MM.1S (cell line): ENCODE data around the gene KRTAP12-4.
"Not testable (repeated sequence)": the region's sequence is repeated elsewhere in the genome, so short reads cannot be mapped to it uniquely, and the experiment has no call there.

Source experiments
- DNase-seq: peaks from one replicate; pipeline ENCODE4 v3.0.0-alpha.2; 2015
- H2AFZ ChIP-seq: fragments of 300-600 bp; sonication (generic); 2 replicates; pipeline ENCODE4 v1.6.0; 2016; ENCODE audit warnings: antibody characterized with exemption, low read length
- H3F3A ChIP-seq: fragments of 300-600 bp; sonication (generic); 2 replicates; pipeline ENCODE4 v1.6.1; 2016; ENCODE audit warnings: mild to moderate bottlenecking, antibody characterized with exemption, low read length, moderate library complexity, mixed read lengths; ENCODE audit not compliant: insufficient read depth
- H3K27ac ChIP-seq: fragments of 300-600 bp; sonication (generic); 2 replicates; pipeline ENCODE4 v1.5.1; 2016; ENCODE audit warnings: mild to moderate bottlenecking, low read length
- H3K27me3 ChIP-seq: fragments of 300-600 bp; sonication (generic); replicated peaks from 2 replicates; pipeline ENCODE4 v1.6.0; 2016; ENCODE audit warnings: low read length; ENCODE audit not compliant: insufficient read depth
- H3K36me3 ChIP-seq: fragments of 300-600 bp; sonication (generic); replicated peaks from 2 replicates; pipeline ENCODE4 v1.6.1; 2016; ENCODE audit warnings: mild to moderate bottlenecking, low read length, mixed read lengths; ENCODE audit not compliant: insufficient read depth
- H3K4me1 ChIP-seq: fragments of 300-600 bp; sonication (generic); 2 replicates; pipeline ENCODE4 v1.6.1; 2016; ENCODE audit warnings: low read length, mixed read lengths
- H3K4me2 ChIP-seq: fragments of 300-600 bp; sonication (generic); 2 replicates; pipeline ENCODE4 v1.6.0; 2016; ENCODE audit warnings: low read depth, low read length
- H3K4me3 ChIP-seq: fragments of 300-600 bp; sonication (generic); 2 replicates; pipeline ENCODE4 v1.5.1; 2016; ENCODE audit warnings: low read length, mixed read lengths
- H3K79me2 ChIP-seq: fragments of 300-600 bp; sonication (generic); 2 replicates; pipeline ENCODE4 v1.6.1; 2016; ENCODE audit warnings: mixed run types, low read length, mixed read lengths
- H3K9ac ChIP-seq: fragments of 300-600 bp; sonication (generic); 2 replicates; pipeline ENCODE4 v1.6.1; 2016; ENCODE audit warnings: low read length, mixed read lengths
- H3K9me2 ChIP-seq: fragments of 300-600 bp; sonication (generic); replicated peaks from 2 replicates; pipeline ENCODE4 v1.6.1; 2016; ENCODE audit warnings: mild to moderate bottlenecking, low read length, mixed read lengths; ENCODE audit not compliant: insufficient read depth
- H3K9me3 ChIP-seq: fragments of 300-600 bp; sonication (generic); replicated peaks from 2 replicates; pipeline ENCODE4 v1.6.1; 2016; ENCODE audit warnings: mild to moderate bottlenecking, low read length, mixed read lengths; ENCODE audit not compliant: insufficient read depth
- H4K20me1 ChIP-seq: fragments of 300-600 bp; sonication (generic); 2 replicates; pipeline ENCODE4 v1.6.1; 2016; ENCODE audit warnings: mild to moderate bottlenecking, low read length, moderate library complexity, mixed read lengths; ENCODE audit not compliant: insufficient read depth
- CTCF ChIP-seq: fragments of 300-600 bp; sonication (generic); IDR thresholded peaks from 2 replicates; pipeline ENCODE4 v1.5.1; 2016; ENCODE audit warnings: antibody characterized with exemption, low read length, mixed read lengths
- EZH2 ChIP-seq: fragments of 300-600 bp; sonication (generic); optimal IDR thresholded peaks from 2 replicates; pipeline ENCODE3; 2017; ENCODE audit warnings: low read depth, mild to moderate bottlenecking, antibody characterized with exemption, low read length, mixed read lengths
- EZH2phosphoT487 ChIP-seq: fragments of 300-600 bp; sonication (generic); IDR thresholded peaks from 2 replicates; pipeline ENCODE4 v1.6.1; 2018; ENCODE audit warnings: antibody characterized with exemption, low read length

The KRTAP12-4 gene

DNA sequence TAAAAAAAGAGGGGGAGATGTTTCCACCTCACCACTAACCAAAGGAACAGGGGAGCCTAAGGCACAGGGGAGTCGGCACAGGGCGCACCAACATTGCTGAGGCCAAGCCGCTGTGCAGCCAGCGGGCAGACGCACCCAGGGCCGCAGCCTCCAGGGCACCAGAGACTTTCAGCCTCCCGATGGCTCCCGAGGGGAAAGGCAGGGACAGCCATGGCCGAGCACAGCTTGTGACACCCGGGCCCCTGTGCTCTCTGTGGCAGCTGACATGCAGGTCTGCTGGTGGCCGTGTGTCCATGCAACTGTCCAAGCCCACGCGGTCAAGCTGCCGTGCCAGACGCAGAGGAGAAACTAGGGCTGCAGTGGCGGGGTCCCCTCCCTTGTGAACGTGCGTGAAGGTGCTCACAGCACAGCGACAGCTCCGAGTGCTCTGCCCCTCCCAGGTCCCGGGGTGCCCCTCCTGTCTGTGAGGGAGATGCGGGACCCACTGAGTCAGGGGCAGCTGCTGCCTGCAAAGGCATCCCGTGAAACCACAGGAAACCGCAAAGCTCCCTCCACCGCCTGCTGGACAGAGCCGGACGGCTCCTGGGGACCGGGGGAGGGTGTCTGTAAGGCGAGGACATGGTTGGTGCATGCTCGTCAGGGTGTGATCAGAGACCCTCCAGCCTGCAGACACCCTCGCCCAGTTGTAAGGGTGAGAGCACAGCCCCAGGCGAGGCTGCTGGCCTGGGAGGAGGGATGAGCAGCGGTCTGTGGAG, 5.7 kb downstream of the KRTAP12-4 start:
- H3K4me3 ChIP-seq: no peak overlapping the region
- no peak overlapping the region for H3K27ac ChIP-seq
- no peaks in the 10 kb centered on the region; the same call in 1 of the 2 replicates for H3K9me3 ChIP-seq
- H3K4me2 ChIP-seq: no peak overlapping the region
- H4K20me1 ChIP-seq: no peaks in the 10 kb centered on the region
- TF ChIP-seq EZH2 (no peak), EZH2phosphoT487 (no peak), CTCF (no peak)
- H3K9ac ChIP-seq: no peak overlapping the region
- H3K27me3 ChIP-seq: peaks cover 95% of the 10 kb centered on the region
- no peaks in the 10 kb centered on the region for H3K36me3 ChIP-seq
- no peaks in the 10 kb centered on the region for H3K79me2 ChIP-seq
- DNase-seq: no peak
- H3K4me1 ChIP-seq: no peaks in the 10 kb centered on the region
- H3K9me2 ChIP-seq: no peaks in the 10 kb centered on the region
- H3F3A ChIP-seq: no peaks in the 10 kb centered on the region
- no peak overlapping the region for H2AFZ ChIP-seq

DNA sequence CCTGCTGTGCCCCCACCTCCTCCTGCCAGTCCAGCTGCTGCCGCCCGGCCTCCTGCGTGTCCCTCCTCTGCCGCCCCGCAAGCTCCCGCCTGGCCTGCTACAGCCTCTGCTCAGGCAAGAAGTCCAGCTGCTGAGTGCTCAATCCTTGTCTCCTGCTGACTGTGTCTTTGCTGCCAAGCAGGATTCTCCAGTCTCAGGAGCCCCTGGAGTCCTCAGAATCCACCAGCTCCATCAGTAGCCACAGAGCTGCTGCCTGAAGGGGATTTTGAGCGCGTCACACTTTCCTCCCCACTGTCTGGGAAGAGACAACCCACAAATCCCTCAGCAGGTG, 7.3 kb downstream of the KRTAP12-4 start:
- Histone ChIP-seq H3K9me2 (no peaks in the 10 kb centered on the region), H3K27ac (no peak overlapping the region), H3K9me3 (no peaks in the 10 kb centered on the region; the same call in 1 of the 2 replicates), H3K4me1 (no peaks in the 10 kb centered on the region), H3K36me3 (no peaks in the 10 kb centered on the region), H2AFZ (no peak overlapping the region), H3K4me2 (no peak overlapping the region), H3F3A (no peaks in the 10 kb centered on the region), H3K27me3 (peaks cover 93% of the 10 kb centered on the region), H3K4me3 (no peak overlapping the region), H3K9ac (no peak overlapping the region), H3K79me2 (no peaks in the 10 kb centered on the region), H4K20me1 (no peaks in the 10 kb centered on the region)
- no peak for DNase-seq
- TF ChIP-seq EZH2: no peak
- no peak for TF ChIP-seq CTCF
- TF ChIP-seq EZH2phosphoT487: no peak

GRCh38 chr21:44646366-44647221, 7.9 kb downstream of the KRTAP12-4 start, which contains the start of gene KRTAP10-11:
Gene KRTAP10-11 (plus strand): TSS chr21:44646414. CDS start chr21:44646459, 45 bp downstream.
- H3K9me2 ChIP-seq, H3K36me3 ChIP-seq, H3K4me3 ChIP-seq, H3K4me1 ChIP-seq, H3K9ac ChIP-seq, H2AFZ ChIP-seq, H3K27ac ChIP-seq, H3K9me3 ChIP-seq, H3K79me2 ChIP-seq, DNase-seq, H3F3A ChIP-seq, H3K4me2 ChIP-seq, H4K20me1 ChIP-seq: not testable (repeated sequence)
- peaks cover 95% of the 10 kb centered on the region for H3K27me3 ChIP-seq
